Subcutaneous adipose tissue (tissue), 4 donors: ENCODE data around the gene MAPKAP1. TPM values are rescaled to one million over a fixed set of nuclear protein-coding genes. Genes with fewer than 3 reads are reported as not detected.

ENCODE experiments used
- CTCF ChIP-seq: fragments of 450-650 bp; IDR thresholded peaks from one replicate; pipeline ENCODE4 v1.5.1; 2016; ENCODE audit warnings: low read depth, mild to moderate bottlenecking, control low read depth, antibody characterized with exemption, moderate library complexity
- total RNA-seq, 4 donors: library from RNA; depleted of rRNA; stranded (reverse); fragments of >200 nt; gene quantifications; one replicate each; pipeline ENCODE4 v1.1.0, GENCODE V29; 2016

Gene MAPKAP1
- total RNA-seq, 4 donors from 2014 or later = 64.4 to 146 (median 83.9) TPM

GRCh38 chr9:125407432-125407973 is 299.5 kb downstream of the MAPKAP1 start:
- no peak for TF ChIP-seq CTCF

- no peak for TF ChIP-seq CTCF
Observed at GRCh38 chr9:125406810-125407087, 300.3 kb downstream of the MAPKAP1 start.

- no peak for TF ChIP-seq CTCF
Observed at GRCh38 chr9:125405938-125406809, 300.8 kb downstream of the MAPKAP1 start.

- no peak for TF ChIP-seq CTCF
Observed at GRCh38 chr9:125404733-125405132, 302.3 kb downstream of the MAPKAP1 start.

GRCh38 chr9:125400725-125401716 is 306.0 kb downstream of the MAPKAP1 start:
- no peak for TF ChIP-seq CTCF

- TF ChIP-seq CTCF = no peak
Observed at GRCh38 chr9:125399666-125400065, 307.3 kb downstream of the MAPKAP1 start.

GRCh38 chr9:125399165-125399564 is 307.8 kb downstream of the MAPKAP1 start:
- no peak for TF ChIP-seq CTCF
